Spleen (tissue), 7 donors: ENCODE data around the gene PLK1.

Source experiments
- CTCF ChIP-seq, 11 experiments: fragments of 200-600 bp in 7 of 11; fragments of 450-650 bp in 4 of 11; sonication (generic) in 4 of 11; IDR thresholded peaks in 8 of 11; conservative IDR thresholded peaks in 3 of 11; 1 replicate in 7 of 11; 2 replicates in 4 of 11; pipeline versions ENCODE4 v1.4.0 to v1.8.0; 2016 to 2021; ENCODE audit warnings: antibody characterized with exemption in 11 of 11, inconsistent platforms in 4 of 11, mild to moderate bottlenecking in 1 of 11
- POLR2A ChIP-seq, 3 donors: fragments of 450-650 bp; IDR thresholded peaks; one replicate each; pipeline ENCODE4 v1.5.1; 2017; ENCODE audit warnings: antibody characterized with exemption in 3 of 3, mild to moderate bottlenecking in 1 of 3
- donor health status: DM: no; HTN: no; CAD: no; lungs with moderate emphysema.
- donor health status: DM: no; HTN: no; CAD: no.
- donor health status: DM: no; HTN: no; CAD: no.

GRCh38 chr16:23670137-23670776 is 8.4 kb upstream of the PLK1 start:
- TF ChIP-seq POLR2A (IDR thresholded peaks at IDR 0.05) (no peak), CTCF (IDR thresholded peaks at IDR 0.05 in 8 of 11, conservative IDR thresholded peaks at IDR 0.05 in 3 of 11) (no peak)
